HEK293 (cell line): ENCODE data around the gene SDF2L1.

ENCODE experiments used
- CTCF ChIA-PET: fragments of 350-600 bp; formaldehyde crosslinking; extraction: SDS; loops from one replicate; lab custom pipeline; 2021; ENCODE audit warnings: antibody characterized with exemption; lab: Yijun Ruan, JAX
- POLR2A ChIA-PET: fragments of 300-600 bp; formaldehyde crosslinking; extraction: SDS; loops from one replicate; lab custom pipeline; 2020; ENCODE audit warnings: antibody characterized with exemption, inconsistent platforms; lab: Yijun Ruan, JAX
- H3K27ac ChIP-seq: fragments of 200-500 bp; sonication (Bioruptor generic); 2 replicates; pipeline ENCODE4 v1.5.1; 2014; ENCODE audit warnings: low read depth, low read length, control low read depth, inconsistent platforms; ENCODE audit errors: extremely low read depth
- H3K36me3 ChIP-seq, 2 experiments: fragments of 200-500 bp in 1 of 2; sonication (Bioruptor generic) in 1 of 2; 1 replicate in 1 of 2; 2 replicates in 1 of 2; pipeline ENCODE4 v1.5.1; 2014 to 2017; ENCODE audit warnings: inconsistent platforms in 2 of 2, low read length in 2 of 2; ENCODE audit not compliant: control insufficient read depth in 2 of 2, insufficient read depth in 1 of 2
- H3K4me1 ChIP-seq: fragments of 200-500 bp; sonication (Bioruptor generic); 2 replicates; pipeline ENCODE4 v1.5.1; 2014; ENCODE audit warnings: mild to moderate bottlenecking, low read length, inconsistent platforms; ENCODE audit not compliant: control insufficient read depth, insufficient read depth
- H3K4me3 ChIP-seq: 2 replicates; pipeline ENCODE4 v1.5.1; 2011; ENCODE audit warnings: low read depth, mild to moderate bottlenecking, control low read depth, low read length, moderate library complexity
- H3K9me3 ChIP-seq: fragments of 200-500 bp; sonication (Bioruptor generic); 2 replicates; pipeline ENCODE4 v1.5.1; 2014; ENCODE audit warnings: low read depth, low read length, inconsistent platforms; ENCODE audit not compliant: control insufficient read depth, insufficient read depth
- REPIN1 ChIP-seq: fragments of 450-650 bp; formaldehyde crosslinking; IDR thresholded peaks from 2 replicates; pipeline ENCODE4 v1.5.1; 2017; ENCODE audit warnings: missing biosample characterization, missing genetic modification characterization, low read depth
- ZNF155 ChIP-seq: fragments of 450-650 bp; formaldehyde crosslinking; IDR thresholded peaks from 2 replicates; pipeline ENCODE4 v1.5.1; 2016; ENCODE audit warnings: missing biosample characterization, missing genetic modification characterization
- ZNF157 ChIP-seq: fragments of 450-650 bp; formaldehyde crosslinking; IDR thresholded peaks from 2 replicates; pipeline ENCODE4 v1.5.1; 2016; ENCODE audit warnings: missing biosample characterization, missing genetic modification characterization
- ZNF18 ChIP-seq: fragments of 450-650 bp; formaldehyde crosslinking; IDR thresholded peaks from 2 replicates; pipeline ENCODE4 v1.5.1; 2016; ENCODE audit warnings: missing biosample characterization, missing genetic modification characterization
- ZNF280D ChIP-seq: fragments of 450-650 bp; formaldehyde crosslinking; IDR thresholded peaks from 2 replicates; pipeline ENCODE4 v1.5.1; 2016; ENCODE audit warnings: missing biosample characterization, missing genetic modification characterization
- ZNF426 ChIP-seq: fragments of 450-650 bp; formaldehyde crosslinking; IDR thresholded peaks from 2 replicates; pipeline ENCODE4 v1.5.1; 2017; ENCODE audit warnings: missing biosample characterization, missing genetic modification characterization, mild to moderate bottlenecking, inconsistent platforms, moderate library complexity
- ZNF518A ChIP-seq: fragments of 450-650 bp; formaldehyde crosslinking; conservative IDR thresholded peaks from 2 replicates; pipeline ENCODE4 v1.5.1; 2016; ENCODE audit warnings: low read depth, missing biosample characterization, missing genetic modification characterization
- ZNF529 ChIP-seq: fragments of 450-650 bp; formaldehyde crosslinking; IDR thresholded peaks from 2 replicates; pipeline ENCODE4 v1.5.1; 2017; ENCODE audit warnings: missing genetic modification characterization, missing biosample characterization; ENCODE audit not compliant: insufficient replicate concordance
- ZNF660 ChIP-seq: fragments of 450-650 bp; IDR thresholded peaks from 2 replicates; pipeline ENCODE4 v1.5.1; 2018; ENCODE audit warnings: missing biosample characterization, mild to moderate bottlenecking, missing genetic modification characterization
- ZNF76 ChIP-seq: fragments of 450-650 bp; formaldehyde crosslinking; IDR thresholded peaks from 2 replicates; pipeline ENCODE4; 2016; ENCODE audit warnings: low read depth, missing biosample characterization, missing genetic modification characterization, borderline replicate concordance

SDF2L1 gene

DNA sequence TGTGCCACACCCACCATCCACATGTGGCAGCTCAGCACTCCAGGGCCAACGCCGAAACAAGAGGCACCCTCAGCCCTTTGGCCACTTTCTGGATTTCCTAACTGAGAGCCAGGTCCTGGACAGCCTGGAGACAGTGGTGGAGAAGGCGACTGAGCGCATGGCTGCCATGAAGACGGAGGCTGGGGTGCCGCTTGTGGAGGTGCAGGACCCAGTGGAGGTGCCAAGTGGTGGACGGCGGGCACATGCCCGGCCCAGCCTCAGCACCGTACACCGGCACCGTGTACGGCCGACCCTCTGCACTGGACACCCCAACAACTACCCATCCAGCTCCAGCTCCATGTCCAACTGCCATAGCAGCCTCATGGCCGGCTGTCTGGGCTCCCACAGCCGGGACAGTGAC, 8.0 kb upstream of the SDF2L1 start (continued):
- TF ChIP-seq ZNF518A (tag by site-specific recombination) = no peak
- TF ChIP-seq ZNF660 (tag by site-specific recombination) = no peak
- TF ChIP-seq REPIN1 (tag by site-specific recombination) = no peak
- TF ChIP-seq, all 188 proteins: peak for 0

DNA sequence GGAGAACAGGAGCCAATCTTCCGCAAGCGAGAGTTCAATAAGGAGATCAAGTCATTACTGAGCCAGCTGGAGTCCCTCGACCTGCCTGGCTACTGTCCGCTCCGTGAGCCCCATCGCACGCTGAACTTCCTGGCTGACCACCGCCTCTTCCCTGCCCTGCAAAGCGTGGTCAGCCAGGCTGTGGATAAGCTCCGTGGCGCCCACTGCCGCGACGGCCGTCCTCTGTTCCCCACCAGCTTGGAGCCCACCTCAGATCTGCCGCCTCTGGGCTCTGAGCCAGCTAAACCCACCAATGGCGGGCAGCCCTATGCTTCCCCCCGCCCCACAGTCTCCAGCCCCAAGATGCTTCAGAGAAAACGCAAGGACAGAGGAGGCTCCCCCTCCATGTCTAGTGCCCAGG, 7.3 kb upstream of the SDF2L1 start:
- H3K4me1 ChIP-seq = no peaks in the 10 kb centered on the region
- CTCF ChIA-PET = interaction anchor here (0.6 to 2.8 kb wide), 4 partner anchors 8 to 37 kb away, joined by 3 to 13 read pairs (median 6); no protein-coding TSS in a partner anchor

More for the DNA sequence above, 7.3 kb upstream of the SDF2L1 start:
- Histone ChIP-seq H3K4me3 (no peak overlapping the region), H3K36me3 (no peaks in the 10 kb centered on the region), H3K27ac (no peak overlapping the region), H3K9me3 (no peaks in the 10 kb centered on the region)
- POLR2A ChIA-PET = no interaction called here
- no peak for TF ChIP-seq ZNF76 (tag by site-specific recombination)
- TF ChIP-seq ZNF280D = no peak
- TF ChIP-seq ZNF155 (tag by site-specific recombination) = no peak
- no peak for TF ChIP-seq ZNF426 (tag by site-specific recombination)
- no peak for TF ChIP-seq ZNF18 (tag by site-specific recombination)
- no peak for TF ChIP-seq ZNF529
- TF ChIP-seq ZNF157 = no peak
